ENCODE measurements around the gene LYVE1. TPM values are rescaled to one million over a fixed set of nuclear protein-coding genes. Genes with fewer than 3 reads are reported as not detected.

LYVE1 gene
- total RNA-seq, 6 donors from 2014 or later = 5.2 to 105 (median 24.6) TPM

GRCh38 chr11:10587388-10587787 is 18.9 kb upstream of the LYVE1 start:
- no peak for TF ChIP-seq POLR2A (IDR thresholded peaks at IDR 0.05)
- no peak for TF ChIP-seq EP300 (IDR thresholded peaks at IDR 0.05)
- no peak for TF ChIP-seq CTCF (IDR thresholded peaks at IDR 0.05)
- no peak for TF ChIP-seq POLR2AphosphoS5 (IDR thresholded peaks at IDR 0.05)
- Histone ChIP-seq H3K9me3 (no peaks in the 10 kb centered on the region), H3K36me3 (no peaks in the 10 kb centered on the region), H3K4me1 (peaks cover 36 to 61% (median 49%) of the 10 kb centered on the region in 4 donors), H3K4me3 (no peak overlapping the region), H3K27me3 (no peaks in the 10 kb centered on the region), H3K27ac (peak overlapping the region in 1 of 4 donors; percentile 63)
- ATAC-seq (ENCODE audit: low FRiP score in 2 of 2) = no peak
- no peak for DNase-seq
- WGBS, 2 donors = 91 to 96% methylated on average over 7 of the region's 7 CpGs

- H3K36me3 ChIP-seq = peaks cover 0 to 2% (median 0%) of the 10 kb centered on the region in 4 donors
- H3K4me1 ChIP-seq = peaks cover 65 to 70% (median 65%) of the 10 kb centered on the region in 4 donors
- H3K4me3 ChIP-seq = no peak overlapping the region
- 33 to 34% methylated on average over 3 of the region's 3 CpGs for WGBS, 2 donors
- peak overlapping the region in 3 of 4 donors; percentile 36 to 81 (median 53) for H3K27ac ChIP-seq
- TF ChIP-seq EP300 (IDR thresholded peaks at IDR 0.05) (no peak), POLR2A (IDR thresholded peaks at IDR 0.05) (no peak), CTCF (IDR thresholded peaks at IDR 0.05) (no peak)
- ATAC-seq (ENCODE audit: low FRiP score in 2 of 2) = no peak
- DNase-seq = no peak
- no peaks in the 10 kb centered on the region for H3K9me3 ChIP-seq
- no peaks in the 10 kb centered on the region for H3K27me3 ChIP-seq
These were observed 15.6 kb upstream of the LYVE1 start for GRCh38 chr11:10584071-10584501.

GRCh38 chr11:10581481-10582019 is 13.1 kb upstream of the LYVE1 start:
- H3K4me3 ChIP-seq = no peak overlapping the region
- peaks cover 49 to 73% (median 62%) of the 10 kb centered on the region in 4 donors for H3K4me1 ChIP-seq
- peak in 1 of 2 donors; percentile 81 for DNase-seq
- peaks cover 0 to 4% (median 0%) of the 10 kb centered on the region in 4 donors for H3K36me3 ChIP-seq
- no peaks in the 10 kb centered on the region for H3K27me3 ChIP-seq
- peak; percentile 69 to 90 for ATAC-seq (ENCODE audit: low FRiP score in 2 of 2)
- TF ChIP-seq POLR2A (IDR thresholded peaks at IDR 0.05) (no peak), POLR2AphosphoS5 (IDR thresholded peaks at IDR 0.05) (peak; percentile 36 to 70)
- no peaks in the 10 kb centered on the region for H3K9me3 ChIP-seq
- 50 to 63% methylated on average over 4 of the region's 4 CpGs for WGBS, 2 donors
- peak overlapping the region; percentile 54 to 81 (median 74) for H3K27ac ChIP-seq

- TF ChIP-seq POLR2A (IDR thresholded peaks at IDR 0.05) = no peak
- no peak for TF ChIP-seq EP300 (IDR thresholded peaks at IDR 0.05)
- peak; percentile 24 to 42 for TF ChIP-seq POLR2AphosphoS5 (IDR thresholded peaks at IDR 0.05)
- no peak for TF ChIP-seq CTCF (IDR thresholded peaks at IDR 0.05)
- Histone ChIP-seq H3K27me3 (no peaks in the 10 kb centered on the region), H3K4me1 (peaks cover 41 to 66% (median 56%) of the 10 kb centered on the region in 4 donors), H3K9me3 (no peaks in the 10 kb centered on the region), H3K4me3 (no peak overlapping the region), H3K27ac (peak overlapping the region; percentile 54 to 81 (median 74)), H3K36me3 (peaks cover 0 to 8% (median 0%) of the 10 kb centered on the region in 4 donors)
- ATAC-seq (ENCODE audit: low FRiP score in 2 of 2) (no peak), DNase-seq (no peak)
- WGBS, 2 donors = 40 to 62% methylated on average over 4 of the region's 4 CpGs
These were observed 12.2 kb upstream of the LYVE1 start for GRCh38 chr11:10580623-10581022.

GRCh38 chr11:10579700-10580099 is 11.2 kb upstream of the LYVE1 start:
- peaks cover 0 to 8% (median 0%) of the 10 kb centered on the region in 4 donors for H3K36me3 ChIP-seq
- DNase-seq = no peak
- no peaks in the 10 kb centered on the region for H3K27me3 ChIP-seq
- no peaks in the 10 kb centered on the region for H3K9me3 ChIP-seq
- no peak for ATAC-seq (ENCODE audit: low FRiP score in 2 of 2)
- TF ChIP-seq CTCF (IDR thresholded peaks at IDR 0.05) (no peak), POLR2A (IDR thresholded peaks at IDR 0.05) (no peak), POLR2AphosphoS5 (IDR thresholded peaks at IDR 0.05) (no peak), EP300 (IDR thresholded peaks at IDR 0.05) (no peak)
- peak overlapping the region; percentile 54 to 81 (median 74) for H3K27ac ChIP-seq
- H3K4me1 ChIP-seq = peaks cover 41 to 58% (median 56%) of the 10 kb centered on the region in 4 donors
- WGBS, 2 donors = 87 to 99% methylated on average over 3 of the region's 3 CpGs
- H3K4me3 ChIP-seq = no peak overlapping the region
